Fibroblast of lung (primary cell): ENCODE measurements around the gene AKAP10.

Experiments used
- CTCF ChIP-seq, 2 donors: IDR thresholded peaks in 1 of 2; conservative IDR thresholded peaks in 1 of 2; 1 replicate in 1 of 2; 2 replicates in 1 of 2; pipeline ENCODE4 v1.5.1; 2011 to 2012; ENCODE audit warnings: low read length in 2 of 2, control low read depth in 1 of 2, inconsistent platforms in 1 of 2, low read depth in 1 of 2, mild to moderate bottlenecking in 1 of 2
- EZH2 ChIP-seq: IDR thresholded peaks from 2 replicates; pipeline ENCODE4 v1.5.1; 2012; ENCODE audit warnings: low read length, control low read depth, mild to moderate bottlenecking; ENCODE audit errors: missing control alignments

GRCh38 chr17:19897903-19898302, 79.7 kb downstream of the AKAP10 start:
- TF ChIP-seq CTCF (conservative IDR thresholded peaks at IDR 0.05 in 1 of 2, IDR thresholded peaks at IDR 0.05 in 1 of 2; ENCODE audit: low read depth in 1 of 2, low read length in 2 of 2) (no peak), EZH2 (no peak)
